Thoracic aorta (tissue), 2 donors: Measurements from ENCODE around the gene TMEM156. TPM values are rescaled to one million over a fixed set of nuclear protein-coding genes. Genes with fewer than 3 reads are reported as not detected.

Experiments
- ATAC-seq: fragments of 150-250 bp; one replicate; pipeline ENCODE4 v1.8.0; 2017; ENCODE audit warnings: low read depth; ENCODE audit not compliant: insufficient number of reproducible peaks, low FRiP score
- DNase-seq: peaks from one replicate; pipeline ENCODE4 v3.0.0-alpha.2; 2020; ENCODE audit warnings: low spot score
- H3K27ac ChIP-seq, 2 donors: fragments of 200-600 bp; sonication (generic); 1 replicate in 1 of 2; 2 replicates in 1 of 2; pipeline ENCODE4 v1.5.1; 2016; ENCODE audit warnings: mild to moderate bottlenecking in 2 of 2, moderate library complexity in 2 of 2
- H3K27me3 ChIP-seq: fragments of 200-600 bp; sonication (generic); replicated peaks from 2 replicates; pipeline ENCODE4 v1.6.0; 2016; ENCODE audit warnings: mild to moderate bottlenecking; ENCODE audit not compliant: insufficient read depth
- H3K36me3 ChIP-seq: fragments of 200-600 bp; sonication (generic); one replicate; pipeline ENCODE4 v1.5.1; 2016
- H3K4me1 ChIP-seq, 2 donors: fragments of 200-600 bp; sonication (generic); 1 replicate in 1 of 2; 2 replicates in 1 of 2; pipeline versions ENCODE4 v1.5.1 to v1.6.0; 2016; ENCODE audit warnings: low read depth in 2 of 2, mild to moderate bottlenecking in 1 of 2; ENCODE audit not compliant: control insufficient read depth in 1 of 2
- H3K4me3 ChIP-seq: fragments of 200-600 bp; sonication (generic); 2 replicates; pipeline ENCODE4 v1.5.1; 2016; ENCODE audit warnings: mild to moderate bottlenecking
- H3K9me3 ChIP-seq: fragments of 200-600 bp; sonication (generic); 2 replicates; pipeline ENCODE4 v1.5.1; 2016
- CTCF ChIP-seq: fragments of 200-600 bp; sonication (generic); IDR thresholded peaks from one replicate; pipeline ENCODE4 v1.5.1; 2019; ENCODE audit warnings: antibody characterized with exemption
- total RNA-seq, 2 donors: library from RNA; depleted of rRNA; stranded (reverse); fragments of >200 nt; gene quantifications; one replicate each; pipeline versions ENCODE4 v1.1.0 to v1.2.3, GENCODE V29; 2016

The TMEM156 gene
- total RNA-seq, 2 donors from 2014 or later, result not detected

DNA sequence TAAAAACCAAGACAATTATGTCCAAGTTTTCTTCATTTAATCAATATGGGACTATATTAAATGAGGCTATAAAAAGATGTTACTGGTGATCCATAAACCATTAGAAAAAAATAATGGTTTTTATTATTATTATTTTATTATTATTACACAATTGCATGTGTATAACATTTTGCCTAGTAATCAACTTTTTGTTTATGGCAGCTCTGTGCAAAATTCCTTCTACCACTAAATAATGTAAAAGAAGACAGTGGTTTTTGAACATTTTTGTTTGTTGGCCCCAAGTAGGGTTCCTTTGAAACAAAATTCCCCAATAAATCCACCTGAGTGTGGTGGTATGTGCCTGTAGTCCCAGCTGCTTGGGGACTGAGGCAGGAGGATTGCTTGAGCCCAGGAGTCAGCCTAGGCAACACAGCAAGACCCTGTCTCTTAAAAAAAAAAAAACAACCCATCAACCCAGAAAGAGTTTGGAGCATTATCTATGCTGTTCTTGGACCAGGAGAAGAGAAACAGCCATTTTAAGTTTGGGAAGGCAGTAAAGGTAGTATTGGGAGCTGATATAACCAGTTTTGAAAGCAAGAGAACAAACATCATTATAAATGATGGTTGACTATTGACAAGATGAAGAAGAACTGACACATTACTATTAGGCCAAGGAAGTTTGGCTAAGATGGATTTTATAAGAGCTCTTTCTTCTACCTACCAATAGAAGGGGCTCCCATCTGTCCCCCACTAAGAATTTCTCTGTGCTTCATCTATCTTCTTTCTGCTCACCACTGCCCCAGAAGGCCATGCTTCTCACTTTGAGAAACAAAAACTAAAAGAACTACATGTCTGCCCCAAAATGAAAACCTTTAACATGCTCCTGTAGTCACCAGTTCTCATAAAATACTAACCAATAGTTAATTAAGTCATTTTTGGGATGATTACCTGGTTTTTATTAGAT is 2.2 kb downstream of the TMEM156 start:
- Histone ChIP-seq H3K4me3 (no peak overlapping the region), H3K36me3 (no peaks in the 10 kb centered on the region), H3K4me1 (no peaks in the 10 kb centered on the region), H3K27ac (no peak overlapping the region), H3K9me3 (no peaks in the 10 kb centered on the region), H3K27me3 (no peaks in the 10 kb centered on the region)
- ATAC-seq (no peak), DNase-seq (no peak)
- no peak for TF ChIP-seq CTCF

- Histone ChIP-seq H3K4me1 (no peaks in the 10 kb centered on the region), H3K4me3 (no peak overlapping the region), H3K36me3 (no peaks in the 10 kb centered on the region), H3K9me3 (no peaks in the 10 kb centered on the region), H3K27me3 (no peaks in the 10 kb centered on the region), H3K27ac (no peak overlapping the region)
- DNase-seq (no peak), ATAC-seq (no peak)
- no peak for TF ChIP-seq CTCF
These were observed 6.1 kb downstream of the TMEM156 start for GRCh38 chr4:39026096-39026495.

- Histone ChIP-seq H3K9me3 (no peaks in the 10 kb centered on the region), H3K4me3 (no peak overlapping the region), H3K36me3 (no peaks in the 10 kb centered on the region), H3K27ac (no peak overlapping the region), H3K27me3 (no peaks in the 10 kb centered on the region), H3K4me1 (no peaks in the 10 kb centered on the region)
- no peak for TF ChIP-seq CTCF
- no peak for DNase-seq
- no peak for ATAC-seq
These were observed 6.6 kb downstream of the TMEM156 start for GRCh38 chr4:39025552-39026085.

DNA sequence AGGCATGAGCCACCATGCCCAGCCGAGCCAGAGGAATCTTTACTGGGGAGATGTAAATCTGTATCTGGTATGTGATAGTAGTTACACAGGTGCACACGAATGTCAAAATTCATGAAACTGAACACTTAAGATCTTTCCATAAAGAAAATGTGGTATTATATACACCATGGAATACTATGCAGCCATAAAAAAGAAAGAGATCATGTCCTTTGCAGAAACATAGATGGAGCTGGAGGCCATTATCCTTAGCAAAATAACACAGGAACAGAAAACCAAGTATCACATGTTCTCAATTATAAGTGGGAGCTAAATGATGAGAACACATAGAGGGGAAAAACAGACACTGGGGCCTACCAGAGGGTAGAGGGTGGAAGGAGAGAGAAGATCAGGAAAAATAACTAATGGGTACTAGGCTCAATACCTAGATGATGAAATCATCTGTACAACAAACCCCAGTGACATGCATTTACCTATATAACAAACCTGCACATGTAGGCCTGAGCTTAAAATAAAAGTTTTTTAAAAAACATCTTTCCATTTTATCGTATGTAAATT is 7.8 kb downstream of the TMEM156 start:
- H3K27me3 ChIP-seq, result no peaks in the 10 kb centered on the region
- H3K4me1 ChIP-seq, result no peaks in the 10 kb centered on the region
- no peak overlapping the region for H3K27ac ChIP-seq
- ATAC-seq (no peak), DNase-seq (no peak)
- no peaks in the 10 kb centered on the region for H3K9me3 ChIP-seq
- no peak overlapping the region for H3K4me3 ChIP-seq
- no peak for TF ChIP-seq CTCF
- H3K36me3 ChIP-seq, result no peaks in the 10 kb centered on the region

DNA sequence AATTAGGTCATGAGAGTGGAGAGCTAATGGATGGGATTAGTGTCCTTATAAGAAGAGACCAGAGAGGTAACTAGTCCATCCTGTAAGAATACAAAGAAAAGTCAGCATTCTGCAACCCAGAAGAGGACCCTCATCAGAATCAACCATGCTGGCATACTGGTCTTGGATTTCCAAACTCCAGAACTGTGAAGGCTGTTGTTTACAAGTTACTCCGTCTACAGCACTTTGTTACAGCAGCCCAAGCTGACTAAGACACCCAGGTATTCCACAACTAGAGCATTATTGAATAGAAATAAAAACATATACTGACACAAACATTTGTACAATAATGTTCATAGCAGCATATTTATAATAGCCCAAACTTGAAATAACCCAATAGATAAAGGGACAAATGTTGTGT is 9.2 kb downstream of the TMEM156 start:
- no peaks in the 10 kb centered on the region for H3K4me1 ChIP-seq
- no peak for TF ChIP-seq CTCF
- no peak for DNase-seq
- H3K9me3 ChIP-seq, result no peaks in the 10 kb centered on the region
- no peak overlapping the region for H3K4me3 ChIP-seq
- H3K27me3 ChIP-seq, result no peaks in the 10 kb centered on the region
- H3K27ac ChIP-seq, result no peak overlapping the region
- ATAC-seq, result no peak
- H3K36me3 ChIP-seq, result no peaks in the 10 kb centered on the region
